WTC11 (cell line): ENCODE measurements around the gene DUOX1. TPM values are rescaled to one million over a fixed set of nuclear protein-coding genes. Genes with fewer than 3 reads are reported as not detected.
A peak's percentile ranks its signal among the peaks of the same experiment; 100 is the strongest.

ENCODE experiments used
- ATAC-seq: fragments of 200-7000 bp; cut with Tn5 transposase; 2 replicates; pipeline ENCODE4 v1.10.0; 2021; ENCODE audit warnings: mild to moderate bottlenecking, moderate library complexity
- CTCF ChIA-PET: fragments of 300-600 bp; sonication (Branson Sonifier 250); formaldehyde crosslinking; loops from one replicate; lab custom pipeline; 2021; ENCODE audit warnings: antibody characterized with exemption; lab: Charles Lee
- POLR2A ChIA-PET: fragments of 350-600 bp; sonication (Branson Sonifier 250); formaldehyde crosslinking; loops from one replicate; lab custom pipeline; 2021; ENCODE audit warnings: antibody characterized with exemption; lab: Charles Lee
- DNase-seq: peaks from one replicate; pipeline ENCODE4 v3.0.0; 2021; ENCODE audit warnings: low spot score
- H3K27ac Mint-ChIP-seq: 2 replicates; pipeline ENCODE4 v1.8.0; 2021; ENCODE audit warnings: mixed read lengths
- H3K27me3 Mint-ChIP-seq: 2 replicates; pipeline ENCODE4 v1.8.0; 2021; ENCODE audit warnings: low read depth, mild to moderate bottlenecking, moderate library complexity, mixed read lengths
- H3K36me3 Mint-ChIP-seq: 2 replicates; pipeline ENCODE4 v1.8.0; 2021; ENCODE audit warnings: mixed read lengths
- H3K4me1 Mint-ChIP-seq: 2 replicates; pipeline ENCODE4 v1.8.0; 2022; ENCODE audit warnings: mixed read lengths
- H3K4me3 Mint-ChIP-seq: 2 replicates; pipeline ENCODE4 v1.8.0; 2021; ENCODE audit warnings: mild to moderate bottlenecking, moderate library complexity, mixed read lengths
- H3K9me3 Mint-ChIP-seq: 2 replicates; pipeline ENCODE4 v1.8.0; 2021; ENCODE audit warnings: mixed read lengths
- CREM ChIP-seq: sonication (generic); formaldehyde crosslinking; IDR thresholded peaks from 2 replicates; pipeline ENCODE4 v1.8.1; 2022; ENCODE audit warnings: mild to moderate bottlenecking, missing genetic modification reagents, moderate library complexity
- ESRRA ChIP-seq: sonication (generic); formaldehyde crosslinking; IDR thresholded peaks from 2 replicates; pipeline ENCODE4 v1.8.1; 2022; ENCODE audit warnings: mild to moderate bottlenecking, missing genetic modification reagents, borderline replicate concordance
- FOXP1 ChIP-seq: sonication (generic); formaldehyde crosslinking; IDR thresholded peaks from 2 replicates; pipeline ENCODE4 v1.8.0; 2022; ENCODE audit warnings: missing genetic modification reagents, mild to moderate bottlenecking, moderate library complexity, borderline replicate concordance
- IRF2 ChIP-seq: sonication (generic); formaldehyde crosslinking; IDR thresholded peaks from 2 replicates; pipeline ENCODE4 v1.8.0; 2022; ENCODE audit warnings: low read depth, missing genetic modification reagents, borderline replicate concordance
- NFYB ChIP-seq: sonication (generic); formaldehyde crosslinking; conservative IDR thresholded peaks from 2 replicates; pipeline ENCODE4 v1.8.0; 2022; ENCODE audit warnings: low read depth, missing genetic modification reagents
- NR2C2 ChIP-seq: sonication (generic); formaldehyde crosslinking; IDR thresholded peaks from 2 replicates; pipeline ENCODE4 v1.8.0; 2022; ENCODE audit warnings: mild to moderate bottlenecking, missing genetic modification reagents
- NR3C1 ChIP-seq: sonication (generic); formaldehyde crosslinking; conservative IDR thresholded peaks from 2 replicates; pipeline ENCODE4 v1.8.1; 2023; ENCODE audit warnings: low read depth, mild to moderate bottlenecking, missing genetic modification reagents
- SMAD4 ChIP-seq: sonication (generic); formaldehyde crosslinking; IDR thresholded peaks from 2 replicates; pipeline ENCODE4 v1.8.0; 2022; ENCODE audit warnings: mild to moderate bottlenecking, missing genetic modification reagents
- ZBTB21 ChIP-seq: sonication (generic); formaldehyde crosslinking; IDR thresholded peaks from 2 replicates; pipeline ENCODE4 v1.8.1; 2023; ENCODE audit warnings: mild to moderate bottlenecking, missing genetic modification reagents, borderline replicate concordance
- ZNF121 ChIP-seq: sonication (generic); formaldehyde crosslinking; IDR thresholded peaks from 2 replicates; pipeline ENCODE4 v1.8.0; 2023; ENCODE audit warnings: missing genetic modification reagents
- ZNF317 ChIP-seq: sonication (generic); formaldehyde crosslinking; IDR thresholded peaks from 2 replicates; pipeline ENCODE4 v1.8.1; 2023; ENCODE audit warnings: low read depth, mild to moderate bottlenecking, moderate library complexity, missing genetic modification reagents, borderline replicate concordance
- total RNA-seq: library from RNA; stranded (reverse); gene quantifications from 3 replicates; pipeline ENCODE4 v1.2.3, GENCODE V29; 2021
- TF ChIP-seq, protein P1 (sequence below): sonication (generic); formaldehyde crosslinking; IDR thresholded peaks from 2 replicates; pipeline ENCODE4 v1.8.0; 2023; ENCODE audit warnings: mild to moderate bottlenecking, missing genetic modification reagents
- TF ChIP-seq, protein P2 (sequence below): sonication (generic); formaldehyde crosslinking; IDR thresholded peaks from 2 replicates; pipeline ENCODE4 v1.8.0; 2022; ENCODE audit warnings: mild to moderate bottlenecking, missing genetic modification reagents
- TF ChIP-seq, protein P3 (sequence below): fragments of 250-450 bp; sonication (Bioruptor Pico); conservative IDR thresholded peaks from 2 replicates; pipeline ENCODE4 v1.9.0; 2021; ENCODE audit warnings: mild to moderate bottlenecking
- TF ChIP-seq, protein P4 (sequence below): sonication (generic); formaldehyde crosslinking; IDR thresholded peaks from 2 replicates; pipeline ENCODE4 v1.8.1; 2022; ENCODE audit warnings: mild to moderate bottlenecking, missing genetic modification reagents, moderate library complexity, borderline replicate concordance
- TF ChIP-seq, protein P5 (sequence below): sonication (generic); formaldehyde crosslinking; IDR thresholded peaks from 2 replicates; pipeline ENCODE4 v1.8.1; 2022; ENCODE audit warnings: missing genetic modification reagents, borderline replicate concordance
- TF ChIP-seq, protein P6 (sequence below): fragments of 200-600 bp; IDR thresholded peaks from 2 replicates; pipeline ENCODE4 v1.8.0; 2022; ENCODE audit warnings: antibody characterized with exemption
- TF ChIP-seq, protein P7 (sequence below): sonication (generic); formaldehyde crosslinking; IDR thresholded peaks from 2 replicates; pipeline ENCODE4 v1.8.1; 2022; ENCODE audit warnings: low read depth, missing genetic modification reagents, borderline replicate concordance
- TF ChIP-seq, protein P8 (sequence below): sonication (generic); formaldehyde crosslinking; IDR thresholded peaks from 2 replicates; pipeline ENCODE4 v1.8.1; 2023; ENCODE audit warnings: mild to moderate bottlenecking, moderate library complexity, missing genetic modification reagents

The DUOX1 gene
- total RNA-seq, 1 experiment from 2014 or later: 1.3 TPM

DNA sequence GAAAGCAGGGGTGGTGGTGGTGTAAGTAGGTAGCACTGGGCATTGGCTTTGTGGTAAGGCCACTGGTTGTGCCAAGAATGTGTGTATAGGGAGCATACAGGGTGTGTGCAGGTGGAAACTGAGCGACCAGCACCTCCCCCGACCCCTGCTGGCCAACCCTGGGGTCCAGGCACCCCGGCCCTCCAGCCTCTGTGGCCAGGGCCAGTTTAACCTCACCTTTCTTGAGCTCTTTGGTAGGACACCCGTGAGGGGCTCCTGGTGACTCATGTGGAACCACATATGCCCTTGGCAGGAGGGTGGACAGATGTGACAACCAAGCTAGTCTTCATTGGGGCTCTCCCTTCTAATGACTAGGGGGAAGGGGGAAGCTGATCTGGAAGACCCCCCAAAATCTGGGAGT lies 38.5 kb downstream of the DUOX1 start (continued):
- TF ChIP-seq, protein P1, sequence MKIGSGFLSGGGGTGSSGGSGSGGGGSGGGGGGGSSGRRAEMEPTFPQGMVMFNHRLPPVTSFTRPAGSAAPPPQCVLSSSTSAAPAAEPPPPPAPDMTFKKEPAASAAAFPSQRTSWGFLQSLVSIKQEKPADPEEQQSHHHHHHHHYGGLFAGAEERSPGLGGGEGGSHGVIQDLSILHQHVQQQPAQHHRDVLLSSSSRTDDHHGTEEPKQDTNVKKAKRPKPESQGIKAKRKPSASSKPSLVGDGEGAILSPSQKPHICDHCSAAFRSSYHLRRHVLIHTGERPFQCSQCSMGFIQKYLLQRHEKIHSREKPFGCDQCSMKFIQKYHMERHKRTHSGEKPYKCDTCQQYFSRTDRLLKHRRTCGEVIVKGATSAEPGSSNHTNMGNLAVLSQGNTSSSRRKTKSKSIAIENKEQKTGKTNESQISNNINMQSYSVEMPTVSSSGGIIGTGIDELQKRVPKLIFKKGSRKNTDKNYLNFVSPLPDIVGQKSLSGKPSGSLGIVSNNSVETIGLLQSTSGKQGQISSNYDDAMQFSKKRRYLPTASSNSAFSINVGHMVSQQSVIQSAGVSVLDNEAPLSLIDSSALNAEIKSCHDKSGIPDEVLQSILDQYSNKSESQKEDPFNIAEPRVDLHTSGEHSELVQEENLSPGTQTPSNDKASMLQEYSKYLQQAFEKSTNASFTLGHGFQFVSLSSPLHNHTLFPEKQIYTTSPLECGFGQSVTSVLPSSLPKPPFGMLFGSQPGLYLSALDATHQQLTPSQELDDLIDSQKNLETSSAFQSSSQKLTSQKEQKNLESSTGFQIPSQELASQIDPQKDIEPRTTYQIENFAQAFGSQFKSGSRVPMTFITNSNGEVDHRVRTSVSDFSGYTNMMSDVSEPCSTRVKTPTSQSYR (CRISPR knock-in tag): no peak
- no peak for TF ChIP-seq NR3C1

DNA sequence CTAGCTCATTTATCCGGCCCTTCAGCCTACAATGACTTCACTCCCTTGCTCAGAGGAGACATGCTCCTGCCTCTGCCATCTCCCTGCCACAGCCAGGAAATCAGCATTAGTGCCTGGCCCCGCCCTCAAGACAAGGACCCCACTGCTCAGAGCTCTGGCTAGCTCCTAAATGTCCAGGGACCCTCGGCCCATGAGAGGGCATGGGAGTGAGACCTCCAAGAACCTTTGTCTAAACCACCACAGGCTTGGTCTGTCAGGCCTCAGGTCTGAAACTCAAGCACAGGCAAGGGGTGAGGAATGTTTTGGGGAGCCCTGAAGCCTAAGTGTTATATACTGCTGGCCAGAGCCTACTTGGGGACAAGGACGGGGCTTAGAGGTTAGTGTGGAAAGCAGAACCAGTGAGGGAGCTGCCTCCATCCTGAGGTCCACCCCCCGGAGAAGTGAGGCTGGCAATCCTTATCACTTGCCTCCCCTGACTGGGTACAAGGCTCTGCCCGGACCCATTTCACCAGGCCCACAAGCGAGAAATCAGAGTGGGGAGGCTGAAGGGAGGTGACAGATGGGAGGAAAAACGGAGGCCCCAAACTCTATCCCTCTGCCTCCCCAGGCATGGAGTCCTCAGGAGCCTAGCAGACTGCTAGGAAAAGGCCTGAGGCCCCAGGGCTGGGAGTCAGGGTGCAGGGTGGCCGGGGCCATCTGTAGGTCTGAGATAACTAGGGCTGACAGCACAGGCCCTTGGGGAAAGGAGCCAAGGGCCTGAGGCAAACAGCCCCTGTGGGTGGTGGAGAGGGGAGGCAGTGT lies 39.2 kb downstream of the DUOX1 start:
- Mint-ChIP-seq H3K27me3 (no peaks in the 10 kb centered on the region; the same call in 1 of the 2 replicates), H3K4me1 (peaks cover 51% of the 10 kb centered on the region), H3K4me3 (no peak overlapping the region; the same call in 1 of the 2 replicates), H3K36me3 (peaks cover 3% of the 10 kb centered on the region), H3K27ac (peak overlapping the region; percentile 53; the same call in 1 of the 2 replicates), H3K9me3 (no peaks in the 10 kb centered on the region)
- ChIA-PET CTCF (interaction anchor here (0.6 to 2.6 kb wide), 13 partner anchors 11 to 288 kb away, joined by 3 to 21 read pairs (median 6); partner anchors contain the start of gene SHF), POLR2A (interaction anchor here (0.8 to 3.6 kb wide), 4 partner anchors 10 to 233 kb away, joined by 3 to 23 read pairs (median 6); partner anchors contain the start of gene SHF)
- ATAC-seq (no peak), DNase-seq (no peak)
- no peak for TF ChIP-seq NR2C2 (CRISPR knock-in tag)
- TF ChIP-seq ESRRA (CRISPR knock-in tag): no peak
- no peak for TF ChIP-seq ZBTB21 (CRISPR knock-in tag)
- no peak for TF ChIP-seq ZNF317 (CRISPR knock-in tag)
- no peak for TF ChIP-seq CREM (CRISPR knock-in tag)
- TF ChIP-seq ZNF121: no peak
- TF ChIP-seq NFYB (CRISPR knock-in tag): no peak
- no peak for TF ChIP-seq SMAD4 (CRISPR knock-in tag)
- TF ChIP-seq IRF2 (CRISPR knock-in tag): no peak
- TF ChIP-seq, protein P2, sequence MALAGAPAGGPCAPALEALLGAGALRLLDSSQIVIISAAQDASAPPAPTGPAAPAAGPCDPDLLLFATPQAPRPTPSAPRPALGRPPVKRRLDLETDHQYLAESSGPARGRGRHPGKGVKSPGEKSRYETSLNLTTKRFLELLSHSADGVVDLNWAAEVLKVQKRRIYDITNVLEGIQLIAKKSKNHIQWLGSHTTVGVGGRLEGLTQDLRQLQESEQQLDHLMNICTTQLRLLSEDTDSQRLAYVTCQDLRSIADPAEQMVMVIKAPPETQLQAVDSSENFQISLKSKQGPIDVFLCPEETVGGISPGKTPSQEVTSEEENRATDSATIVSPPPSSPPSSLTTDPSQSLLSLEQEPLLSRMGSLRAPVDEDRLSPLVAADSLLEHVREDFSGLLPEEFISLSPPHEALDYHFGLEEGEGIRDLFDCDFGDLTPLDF (CRISPR knock-in tag): no peak
- TF ChIP-seq, protein P3, sequence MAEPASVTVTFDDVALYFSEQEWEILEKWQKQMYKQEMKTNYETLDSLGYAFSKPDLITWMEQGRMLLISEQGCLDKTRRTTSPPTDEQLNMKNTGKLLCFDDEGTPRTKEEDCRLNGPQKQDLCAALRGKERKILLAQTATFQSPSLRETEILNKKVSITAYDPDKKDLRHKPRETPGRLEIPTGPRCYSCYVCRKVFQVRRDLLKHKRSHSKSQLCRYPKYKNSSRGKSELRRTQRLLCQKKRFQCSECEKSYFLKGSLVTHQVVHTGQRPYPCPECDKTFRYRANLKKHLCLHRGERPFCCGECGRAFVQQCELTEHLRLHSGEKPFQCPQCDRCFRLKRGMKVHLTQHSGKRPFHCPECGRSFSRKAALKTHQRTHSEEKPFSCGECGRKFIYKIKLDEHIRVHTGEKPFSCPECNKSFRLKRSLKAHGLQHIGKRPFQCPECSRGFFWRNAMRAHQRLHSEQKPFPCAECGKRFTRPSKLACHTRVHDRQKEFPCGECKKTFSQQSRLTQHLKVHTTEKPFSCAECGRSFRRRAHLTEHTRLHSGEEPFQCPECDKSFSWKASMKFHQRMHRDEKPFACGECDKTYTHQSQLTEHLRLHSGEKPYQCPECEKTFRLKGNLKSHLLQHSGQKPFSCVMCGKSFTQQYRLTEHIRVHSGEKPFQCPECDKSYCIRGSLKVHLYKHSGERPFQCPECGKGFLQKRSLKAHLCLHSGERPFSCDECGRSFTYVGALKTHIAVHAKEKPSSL (CRISPR knock-in tag): no peak
- TF ChIP-seq, protein P4, sequence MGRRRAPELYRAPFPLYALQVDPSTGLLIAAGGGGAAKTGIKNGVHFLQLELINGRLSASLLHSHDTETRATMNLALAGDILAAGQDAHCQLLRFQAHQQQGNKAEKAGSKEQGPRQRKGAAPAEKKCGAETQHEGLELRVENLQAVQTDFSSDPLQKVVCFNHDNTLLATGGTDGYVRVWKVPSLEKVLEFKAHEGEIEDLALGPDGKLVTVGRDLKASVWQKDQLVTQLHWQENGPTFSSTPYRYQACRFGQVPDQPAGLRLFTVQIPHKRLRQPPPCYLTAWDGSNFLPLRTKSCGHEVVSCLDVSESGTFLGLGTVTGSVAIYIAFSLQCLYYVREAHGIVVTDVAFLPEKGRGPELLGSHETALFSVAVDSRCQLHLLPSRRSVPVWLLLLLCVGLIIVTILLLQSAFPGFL: no peak
- TF ChIP-seq, protein P5, sequence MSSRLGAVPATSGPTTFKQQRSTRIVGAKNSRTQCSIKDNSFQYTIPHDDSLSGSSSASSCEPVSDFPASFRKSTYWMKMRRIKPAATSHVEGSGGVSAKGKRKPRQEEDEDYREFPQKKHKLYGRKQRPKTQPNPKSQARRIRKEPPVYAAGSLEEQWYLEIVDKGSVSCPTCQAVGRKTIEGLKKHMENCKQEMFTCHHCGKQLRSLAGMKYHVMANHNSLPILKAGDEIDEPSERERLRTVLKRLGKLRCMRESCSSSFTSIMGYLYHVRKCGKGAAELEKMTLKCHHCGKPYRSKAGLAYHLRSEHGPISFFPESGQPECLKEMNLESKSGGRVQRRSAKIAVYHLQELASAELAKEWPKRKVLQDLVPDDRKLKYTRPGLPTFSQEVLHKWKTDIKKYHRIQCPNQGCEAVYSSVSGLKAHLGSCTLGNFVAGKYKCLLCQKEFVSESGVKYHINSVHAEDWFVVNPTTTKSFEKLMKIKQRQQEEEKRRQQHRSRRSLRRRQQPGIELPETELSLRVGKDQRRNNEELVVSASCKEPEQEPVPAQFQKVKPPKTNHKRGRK (CRISPR knock-in tag): no peak
- TF ChIP-seq, protein P6, sequence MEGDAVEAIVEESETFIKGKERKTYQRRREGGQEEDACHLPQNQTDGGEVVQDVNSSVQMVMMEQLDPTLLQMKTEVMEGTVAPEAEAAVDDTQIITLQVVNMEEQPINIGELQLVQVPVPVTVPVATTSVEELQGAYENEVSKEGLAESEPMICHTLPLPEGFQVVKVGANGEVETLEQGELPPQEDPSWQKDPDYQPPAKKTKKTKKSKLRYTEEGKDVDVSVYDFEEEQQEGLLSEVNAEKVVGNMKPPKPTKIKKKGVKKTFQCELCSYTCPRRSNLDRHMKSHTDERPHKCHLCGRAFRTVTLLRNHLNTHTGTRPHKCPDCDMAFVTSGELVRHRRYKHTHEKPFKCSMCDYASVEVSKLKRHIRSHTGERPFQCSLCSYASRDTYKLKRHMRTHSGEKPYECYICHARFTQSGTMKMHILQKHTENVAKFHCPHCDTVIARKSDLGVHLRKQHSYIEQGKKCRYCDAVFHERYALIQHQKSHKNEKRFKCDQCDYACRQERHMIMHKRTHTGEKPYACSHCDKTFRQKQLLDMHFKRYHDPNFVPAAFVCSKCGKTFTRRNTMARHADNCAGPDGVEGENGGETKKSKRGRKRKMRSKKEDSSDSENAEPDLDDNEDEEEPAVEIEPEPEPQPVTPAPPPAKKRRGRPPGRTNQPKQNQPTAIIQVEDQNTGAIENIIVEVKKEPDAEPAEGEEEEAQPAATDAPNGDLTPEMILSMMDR: no peak
- TF ChIP-seq, protein P7, sequence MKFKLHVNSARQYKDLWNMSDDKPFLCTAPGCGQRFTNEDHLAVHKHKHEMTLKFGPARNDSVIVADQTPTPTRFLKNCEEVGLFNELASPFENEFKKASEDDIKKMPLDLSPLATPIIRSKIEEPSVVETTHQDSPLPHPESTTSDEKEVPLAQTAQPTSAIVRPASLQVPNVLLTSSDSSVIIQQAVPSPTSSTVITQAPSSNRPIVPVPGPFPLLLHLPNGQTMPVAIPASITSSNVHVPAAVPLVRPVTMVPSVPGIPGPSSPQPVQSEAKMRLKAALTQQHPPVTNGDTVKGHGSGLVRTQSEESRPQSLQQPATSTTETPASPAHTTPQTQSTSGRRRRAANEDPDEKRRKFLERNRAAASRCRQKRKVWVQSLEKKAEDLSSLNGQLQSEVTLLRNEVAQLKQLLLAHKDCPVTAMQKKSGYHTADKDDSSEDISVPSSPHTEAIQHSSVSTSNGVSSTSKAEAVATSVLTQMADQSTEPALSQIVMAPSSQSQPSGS (CRISPR knock-in tag): no peak
- TF ChIP-seq, protein P8, sequence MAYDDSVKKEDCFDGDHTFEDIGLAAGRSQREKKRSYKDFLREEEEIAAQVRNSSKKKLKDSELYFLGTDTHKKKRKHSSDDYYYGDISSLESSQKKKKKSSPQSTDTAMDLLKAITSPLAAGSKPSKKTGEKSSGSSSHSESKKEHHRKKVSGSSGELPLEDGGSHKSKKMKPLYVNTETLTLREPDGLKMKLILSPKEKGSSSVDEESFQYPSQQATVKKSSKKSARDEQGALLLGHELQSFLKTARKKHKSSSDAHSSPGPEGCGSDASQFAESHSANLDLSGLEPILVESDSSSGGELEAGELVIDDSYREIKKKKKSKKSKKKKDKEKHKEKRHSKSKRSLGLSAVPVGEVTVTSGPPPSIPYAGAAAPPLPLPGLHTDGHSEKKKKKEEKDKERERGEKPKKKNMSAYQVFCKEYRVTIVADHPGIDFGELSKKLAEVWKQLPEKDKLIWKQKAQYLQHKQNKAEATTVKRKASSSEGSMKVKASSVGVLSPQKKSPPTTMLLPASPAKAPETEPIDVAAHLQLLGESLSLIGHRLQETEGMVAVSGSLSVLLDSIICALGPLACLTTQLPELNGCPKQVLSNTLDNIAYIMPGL (CRISPR knock-in tag): no peak
- no peak for TF ChIP-seq FOXP1
